ENCODE measurements around the gene SUFU.

GRCh38 chr10:102641880-102642735, 138.3 kb downstream of the SUFU start:
- TF ChIP-seq CTCF (IDR thresholded peaks at IDR 0.05; ENCODE audit: poor library complexity) (no peak), EZH2 (IDR thresholded peaks at IDR 0.05; ENCODE audit: borderline replicate concordance) (no peak)
